Cardiac fibroblast (primary cell): ENCODE measurements around the gene TMPRSS2.

Source experiments
- DNase-seq, 2 donors: peaks; one replicate each; pipeline versions ENCODE4 v3.0.0 to v3.0.0-alpha.2; 2010; ENCODE audit warnings: low read depth in 2 of 2
- H3K4me3 ChIP-seq, 2 donors: replicated peaks in 1 of 2; 1 replicate in 1 of 2; 2 replicates in 1 of 2; pipeline ENCODE4 v1.5.1; 2011; ENCODE audit warnings: low read depth in 2 of 2, low read length in 2 of 2, mild to moderate bottlenecking in 2 of 2, moderate library complexity in 1 of 2
- CTCF ChIP-seq: IDR thresholded peaks from one replicate; pipeline ENCODE4 v1.5.1; 2011; ENCODE audit warnings: low read depth, mild to moderate bottlenecking, low read length, inconsistent platforms

TMPRSS2 gene

GRCh38 chr21:41438425-41439113 is 69.4 kb downstream of the TMPRSS2 start:
- no peak for TF ChIP-seq CTCF
- H3K4me3 ChIP-seq: no peak overlapping the region
- no peak for DNase-seq

- DNase-seq: no peak
- TF ChIP-seq CTCF: no peak
Observed at GRCh38 chr21:41437729-41438128, 70.2 kb downstream of the TMPRSS2 start.

GRCh38 chr21:41435706-41436105 is 72.3 kb downstream of the TMPRSS2 start:
- no peak for DNase-seq
- H3K4me3 ChIP-seq: no peak overlapping the region
- TF ChIP-seq CTCF: no peak

More at GRCh38 chr21:41437729-41438128, 70.2 kb downstream of the TMPRSS2 start:
- H3K4me3 ChIP-seq: no peak overlapping the region

- H3K4me3 ChIP-seq: no peak overlapping the region
- DNase-seq: no peak
- TF ChIP-seq CTCF: no peak
Observed at GRCh38 chr21:41433566-41433965, 74.4 kb downstream of the TMPRSS2 start.

- no peak for DNase-seq
- no peak for TF ChIP-seq CTCF
- no peak overlapping the region for H3K4me3 ChIP-seq
Observed at GRCh38 chr21:41432562-41433460, 75.1 kb downstream of the TMPRSS2 start.

- DNase-seq: no peak
Observed at GRCh38 chr21:41431788-41432548, 76.0 kb downstream of the TMPRSS2 start.

More at GRCh38 chr21:41431788-41432548, 76.0 kb downstream of the TMPRSS2 start:
- H3K4me3 ChIP-seq: no peak overlapping the region
- no peak for TF ChIP-seq CTCF
